HepG2 (cell line): ENCODE results near the gene CD7. TPM values are rescaled to one million over a fixed set of nuclear protein-coding genes. Genes with fewer than 3 reads are reported as not detected.

ENCODE experiments used
- CBX2 ChIP-seq, 2 experiments: fragments of 200-600 bp in 1 of 2; sonication (generic); formaldehyde crosslinking in 1 of 2; IDR thresholded peaks; 2 replicates each; pipeline versions ENCODE4 v1.7.0 to v1.8.1; 2018 to 2022; ENCODE audit warnings: low read depth in 2 of 2, low read length in 1 of 2, mild to moderate bottlenecking in 1 of 2, missing genetic modification reagents in 1 of 2
- GPN1 ChIP-seq: sonication (generic); formaldehyde crosslinking; IDR thresholded peaks from 2 replicates; pipeline ENCODE4 v1.5.1; 2020; ENCODE audit warnings: missing genetic modification reagents, borderline replicate concordance
- GTF2F1 ChIP-seq: fragments of 150-350 bp; IDR thresholded peaks from 2 replicates; pipeline ENCODE4 v1.6.1; 2014; ENCODE audit warnings: low read length
- HDAC1 ChIP-seq: sonication (generic); formaldehyde crosslinking; IDR thresholded peaks from 2 replicates; pipeline ENCODE4 v1.5.1; 2020; ENCODE audit warnings: mild to moderate bottlenecking, missing genetic modification reagents
- KLF15 ChIP-seq: sonication (generic); formaldehyde crosslinking; IDR thresholded peaks from 2 replicates; pipeline ENCODE4 v1.8.1; 2023; ENCODE audit warnings: borderline replicate concordance, mild to moderate bottlenecking, inconsistent platforms, missing genetic modification reagents, mixed read lengths
- MTF2 ChIP-seq: sonication (generic); formaldehyde crosslinking; IDR thresholded peaks from 2 replicates; pipeline ENCODE4 v1.5.0; 2020; ENCODE audit warnings: missing genetic modification reagents, borderline replicate concordance
- REPIN1 ChIP-seq: sonication (generic); formaldehyde crosslinking; IDR thresholded peaks from 2 replicates; pipeline ENCODE4 v1.8.0; 2022; ENCODE audit warnings: missing genetic modification reagents, low read depth, mild to moderate bottlenecking, borderline replicate concordance
- RNF2 ChIP-seq: fragments of 450-650 bp; conservative IDR thresholded peaks from 2 replicates; pipeline ENCODE4 v1.6.1; 2016; ENCODE audit warnings: low read depth
- SKIL ChIP-seq: sonication (generic); formaldehyde crosslinking; IDR thresholded peaks from 2 replicates; pipeline ENCODE4 v1.8.0; 2022; ENCODE audit warnings: missing genetic modification reagents, mild to moderate bottlenecking, moderate library complexity, borderline replicate concordance
- SRSF4 ChIP-seq: fragments of 200-400 bp; formaldehyde crosslinking; IDR thresholded peaks from one replicate; pipeline ENCODE4 v1.6.1; 2018; ENCODE audit warnings: mild to moderate bottlenecking, low read depth, low read length, moderate library complexity; ENCODE audit not compliant: poor library complexity, severe bottlenecking
- SRSF9 ChIP-seq: fragments of 200-400 bp; formaldehyde crosslinking; IDR thresholded peaks from 2 replicates; pipeline ENCODE4 v1.6.1; 2018; ENCODE audit warnings: borderline replicate concordance, mild to moderate bottlenecking, low read depth, low read length; ENCODE audit not compliant: insufficient read depth, poor library complexity, severe bottlenecking
- ZNF432 ChIP-seq: sonication (generic); formaldehyde crosslinking; IDR thresholded peaks from 2 replicates; pipeline ENCODE4 v1.5.0; 2020; ENCODE audit warnings: missing genetic modification reagents, mild to moderate bottlenecking, borderline replicate concordance
- ZNF569 ChIP-seq: sonication (generic); formaldehyde crosslinking; IDR thresholded peaks from 2 replicates; pipeline ENCODE4 v1.5.0; 2020; ENCODE audit warnings: mild to moderate bottlenecking, missing genetic modification reagents, moderate library complexity, borderline replicate concordance
- ZNF788 ChIP-seq: sonication (generic); formaldehyde crosslinking; IDR thresholded peaks from 2 replicates; pipeline ENCODE4 v1.5.0; 2020; ENCODE audit warnings: mild to moderate bottlenecking, missing genetic modification reagents, borderline replicate concordance
- ZSCAN30 ChIP-seq: sonication (generic); formaldehyde crosslinking; IDR thresholded peaks from 2 replicates; pipeline ENCODE4 v1.5.0; 2020; ENCODE audit warnings: mild to moderate bottlenecking, missing genetic modification reagents
- polyA plus RNA-seq, 8 experiments: library from polyadenylated mRNA; depleted of rRNA in 3 of 8; stranded (reverse) in 7 of 8; unstranded in 1 of 8; fragments of >200 nt; fragmentation: Illumina TruSeq in 4 of 8; extraction: Trizol in 4 of 8; gene quantifications; 2 replicates each; pipeline versions ENCODE4 v1.2.1 to v1.2.3, GENCODE V29; 2011 to 2016; ENCODE audit warnings: low read depth in 4 of 8, missing spikeins in 1 of 8, mixed read lengths in 1 of 8; ENCODE audit not compliant: insufficient read depth in 1 of 8
- total RNA-seq, 5 experiments: library from RNA; depleted of rRNA; stranded (reverse); fragments of >200 nt; fragmentation: Illumina TruSeq; extraction: Trizol; gene quantifications; 2 replicates each; pipeline ENCODE4 v1.2.3, GENCODE V29; 2016; ENCODE audit warnings: low read depth in 1 of 5
- TF ChIP-seq, protein P1 (sequence below): sonication (generic); formaldehyde crosslinking; IDR thresholded peaks from 2 replicates; pipeline ENCODE4 v1.4.0; 2020; ENCODE audit warnings: mild to moderate bottlenecking, missing genetic modification reagents
- TF ChIP-seq, protein P2 (sequence below): sonication (generic); formaldehyde crosslinking; IDR thresholded peaks from 2 replicates; pipeline ENCODE4 v1.5.1; 2020; ENCODE audit warnings: mild to moderate bottlenecking, missing genetic modification reagents, borderline replicate concordance
- TF ChIP-seq, protein P3 (sequence below): sonication (generic); formaldehyde crosslinking; IDR thresholded peaks from 2 replicates; pipeline ENCODE4 v1.4.0; 2020; ENCODE audit warnings: missing genetic modification reagents

The CD7 gene
- total and polyA plus RNA-seq, 2 of the 13 experiments (the other 11 are each of a cell fraction or from before 2014, with no cell fraction given) = 67.6 to 76.4 TPM

DNA sequence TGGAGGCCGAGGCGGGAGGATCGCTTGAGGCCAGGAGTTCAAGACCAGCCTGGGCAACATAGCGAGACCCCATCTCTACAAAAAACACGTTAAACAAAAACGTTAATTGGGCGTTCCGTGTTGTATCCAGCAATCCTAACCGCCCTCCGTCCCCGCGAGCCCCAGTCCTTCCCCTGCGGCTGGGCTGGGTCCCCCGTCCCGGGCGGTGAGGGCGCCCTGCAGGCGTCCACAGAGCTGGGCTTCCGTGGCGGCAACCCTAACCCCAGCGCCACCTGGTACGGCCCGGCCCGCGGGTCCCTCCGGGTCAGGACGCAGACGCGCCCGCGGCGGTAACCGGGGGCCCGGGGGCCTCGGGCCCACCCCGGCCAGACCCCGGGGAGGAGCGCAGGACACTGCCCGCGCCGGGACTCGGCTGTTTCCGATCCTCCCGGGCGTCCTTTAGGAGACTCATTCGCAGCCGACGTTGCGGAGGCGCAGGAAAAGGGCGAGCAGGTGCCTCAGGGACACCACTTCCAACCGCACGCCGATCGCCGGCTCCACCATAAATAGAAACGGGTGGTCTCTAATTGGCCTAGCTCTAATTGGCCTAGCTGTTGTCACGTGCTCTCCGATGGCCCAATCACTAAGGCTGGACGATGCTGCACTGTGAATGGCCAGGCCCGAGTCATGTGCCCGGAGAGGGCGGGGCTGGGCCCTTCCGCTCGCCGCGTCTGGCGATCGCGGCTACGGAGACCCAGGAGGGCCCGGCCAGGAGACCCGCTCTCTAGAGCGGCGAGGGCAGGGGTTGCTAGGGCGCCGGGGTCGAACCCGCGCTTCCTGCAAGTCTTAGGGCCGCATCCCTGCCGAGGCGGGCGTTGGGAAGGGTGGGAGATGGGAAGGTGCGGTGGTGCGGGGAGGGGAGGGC, 24.9 kb downstream of the CD7 start (continued):
- TF ChIP-seq, protein P1, sequence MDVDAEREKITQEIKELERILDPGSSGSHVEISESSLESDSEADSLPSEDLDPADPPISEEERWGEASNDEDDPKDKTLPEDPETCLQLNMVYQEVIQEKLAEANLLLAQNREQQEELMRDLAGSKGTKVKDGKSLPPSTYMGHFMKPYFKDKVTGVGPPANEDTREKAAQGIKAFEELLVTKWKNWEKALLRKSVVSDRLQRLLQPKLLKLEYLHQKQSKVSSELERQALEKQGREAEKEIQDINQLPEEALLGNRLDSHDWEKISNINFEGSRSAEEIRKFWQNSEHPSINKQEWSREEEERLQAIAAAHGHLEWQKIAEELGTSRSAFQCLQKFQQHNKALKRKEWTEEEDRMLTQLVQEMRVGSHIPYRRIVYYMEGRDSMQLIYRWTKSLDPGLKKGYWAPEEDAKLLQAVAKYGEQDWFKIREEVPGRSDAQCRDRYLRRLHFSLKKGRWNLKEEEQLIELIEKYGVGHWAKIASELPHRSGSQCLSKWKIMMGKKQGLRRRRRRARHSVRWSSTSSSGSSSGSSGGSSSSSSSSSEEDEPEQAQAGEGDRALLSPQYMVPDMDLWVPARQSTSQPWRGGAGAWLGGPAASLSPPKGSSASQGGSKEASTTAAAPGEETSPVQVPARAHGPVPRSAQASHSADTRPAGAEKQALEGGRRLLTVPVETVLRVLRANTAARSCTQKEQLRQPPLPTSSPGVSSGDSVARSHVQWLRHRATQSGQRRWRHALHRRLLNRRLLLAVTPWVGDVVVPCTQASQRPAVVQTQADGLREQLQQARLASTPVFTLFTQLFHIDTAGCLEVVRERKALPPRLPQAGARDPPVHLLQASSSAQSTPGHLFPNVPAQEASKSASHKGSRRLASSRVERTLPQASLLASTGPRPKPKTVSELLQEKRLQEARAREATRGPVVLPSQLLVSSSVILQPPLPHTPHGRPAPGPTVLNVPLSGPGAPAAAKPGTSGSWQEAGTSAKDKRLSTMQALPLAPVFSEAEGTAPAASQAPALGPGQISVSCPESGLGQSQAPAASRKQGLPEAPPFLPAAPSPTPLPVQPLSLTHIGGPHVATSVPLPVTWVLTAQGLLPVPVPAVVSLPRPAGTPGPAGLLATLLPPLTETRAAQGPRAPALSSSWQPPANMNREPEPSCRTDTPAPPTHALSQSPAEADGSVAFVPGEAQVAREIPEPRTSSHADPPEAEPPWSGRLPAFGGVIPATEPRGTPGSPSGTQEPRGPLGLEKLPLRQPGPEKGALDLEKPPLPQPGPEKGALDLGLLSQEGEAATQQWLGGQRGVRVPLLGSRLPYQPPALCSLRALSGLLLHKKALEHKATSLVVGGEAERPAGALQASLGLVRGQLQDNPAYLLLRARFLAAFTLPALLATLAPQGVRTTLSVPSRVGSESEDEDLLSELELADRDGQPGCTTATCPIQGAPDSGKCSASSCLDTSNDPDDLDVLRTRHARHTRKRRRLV = no peak
- TF ChIP-seq GPN1 (no peak), HDAC1 (peak; percentile 55), ZNF569 (no peak), ZSCAN30 (CRISPR knock-in tag) (peak; percentile 64), RNF2 (peak; percentile 90; the same call in 1 of the 2 replicates), CBX2 (IDR thresholded peaks at IDR 0.05; ENCODE audit: low read depth, low read length) (no peak), CBX2 (CRISPR knock-in tag; IDR thresholded peaks at IDR 0.05; ENCODE audit: low read depth) (peak; percentile 33; the same call in 1 of the 2 replicates), SRSF9 (no peak), KLF15 (peak; percentile 68), SKIL (CRISPR knock-in tag) (peak; percentile 13), ZNF432 (CRISPR knock-in tag) (0 out of 2 replicates have a peak, but pooled peaks have one; percentile 41), REPIN1 (CRISPR knock-in tag) (peak; percentile 80), MTF2 (peak; percentile 80; the same call in 1 of the 2 replicates), ZNF788 (CRISPR knock-in tag) (peak; percentile 23; the same call in 1 of the 2 replicates), GTF2F1 (peak; percentile 90), SRSF4 (no peak)
- TF ChIP-seq, protein P2, sequence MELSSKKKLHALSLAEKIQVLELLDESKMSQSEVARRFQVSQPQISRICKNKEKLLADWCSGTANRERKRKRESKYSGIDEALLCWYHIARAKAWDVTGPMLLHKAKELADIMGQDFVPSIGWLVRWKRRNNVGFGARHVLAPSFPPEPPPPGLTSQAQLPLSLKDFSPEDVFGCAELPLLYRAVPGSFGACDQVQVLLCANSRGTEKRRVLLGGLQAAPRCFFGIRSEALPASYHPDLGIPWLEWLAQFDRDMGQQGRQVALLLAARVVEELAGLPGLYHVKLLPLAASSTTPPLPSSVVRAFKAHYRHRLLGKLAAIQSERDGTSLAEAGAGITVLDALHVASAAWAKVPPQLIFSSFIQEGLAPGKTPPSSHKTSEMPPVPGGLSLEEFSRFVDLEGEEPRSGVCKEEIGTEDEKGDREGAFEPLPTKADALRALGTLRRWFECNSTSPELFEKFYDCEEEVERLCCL (CRISPR knock-in tag) = peak; percentile 84; the same call in 1 of the 2 replicates
- TF ChIP-seq, protein P3, sequence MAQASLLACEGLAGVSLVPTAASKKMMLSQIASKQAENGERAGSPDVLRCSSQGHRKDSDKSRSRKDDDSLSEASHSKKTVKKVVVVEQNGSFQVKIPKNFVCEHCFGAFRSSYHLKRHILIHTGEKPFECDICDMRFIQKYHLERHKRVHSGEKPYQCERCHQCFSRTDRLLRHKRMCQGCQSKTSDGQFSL (CRISPR knock-in tag) = no peak; the same call in 1 of the 2 replicates
